Liver (tissue), 9 donors: ENCODE data around the gene CFAP299. TPM values are rescaled to one million over a fixed set of nuclear protein-coding genes. Genes with fewer than 3 reads are reported as not detected.

Source experiments
- DNase-seq: peaks from one replicate; pipeline ENCODE4 v3.0.0-alpha.2; 2017; ENCODE audit warnings: low spot score
- H3K27ac ChIP-seq, 2 donors: one replicate each; pipeline ENCODE4 v1.7.0; 2013; ENCODE audit warnings: inconsistent platforms in 2 of 2, low read length in 2 of 2, control low read depth in 1 of 2, low read depth in 1 of 2, mild to moderate bottlenecking in 1 of 2
- H3K27me3 ChIP-seq, 4 donors: one replicate each; pipeline versions ENCODE4 v1.6.1 to v1.7.0; 2013; ENCODE audit warnings: low read length in 3 of 4, inconsistent platforms in 1 of 4, mild to moderate bottlenecking in 1 of 4, moderate library complexity in 1 of 4; ENCODE audit not compliant: control insufficient read depth in 4 of 4, insufficient read depth in 4 of 4
- H3K36me3 ChIP-seq, 4 donors: one replicate each; pipeline versions ENCODE4 v1.6.1 to v1.7.0; 2013; ENCODE audit warnings: low read length in 3 of 4, mild to moderate bottlenecking in 3 of 4, low read depth in 1 of 4, moderate library complexity in 1 of 4; ENCODE audit not compliant: control insufficient read depth in 4 of 4, insufficient read depth in 3 of 4
- H3K4me1 ChIP-seq, 4 donors: one replicate each; pipeline versions ENCODE4 v1.6.1 to v1.7.0; 2013; ENCODE audit warnings: low read length in 3 of 4, mild to moderate bottlenecking in 3 of 4, moderate library complexity in 1 of 4; ENCODE audit not compliant: control insufficient read depth in 4 of 4, insufficient read depth in 4 of 4
- H3K4me3 ChIP-seq, 3 donors: one replicate each; pipeline versions ENCODE4 v1.6.1 to v1.7.0; 2013; ENCODE audit warnings: low read length in 3 of 3, control low read depth in 1 of 3, low read depth in 1 of 3, mild to moderate bottlenecking in 1 of 3
- H3K9ac ChIP-seq, 2 donors: one replicate each; pipeline ENCODE4 v1.7.0; 2013; ENCODE audit warnings: low read length in 2 of 2, mild to moderate bottlenecking in 2 of 2, moderate library complexity in 2 of 2, control low read depth in 1 of 2, low read depth in 1 of 2
- H3K9me3 ChIP-seq, 4 donors: one replicate each; pipeline versions ENCODE4 v1.6.1 to v1.7.0; 2013; ENCODE audit warnings: low read length in 3 of 4; ENCODE audit not compliant: control insufficient read depth in 4 of 4
- ATF3 ChIP-seq: IDR thresholded peaks from 2 replicates; pipeline ENCODE4 v1.6.1; 2016; ENCODE audit warnings: antibody characterized with exemption
- CTCF ChIP-seq: fragments of 150-350 bp; IDR thresholded peaks from 2 replicates; pipeline ENCODE4 v1.5.1; 2017; ENCODE audit warnings: improper control_type of control experiment, low read depth, low read length; ENCODE audit not compliant: missing input control
- EGR1 ChIP-seq, 2 donors: IDR thresholded peaks; 2 replicates each; pipeline ENCODE4 v1.6.1; 2016 to 2018; ENCODE audit warnings: antibody characterized with exemption in 2 of 2, low read depth in 2 of 2
- FOXA1 ChIP-seq: IDR thresholded peaks from 2 replicates; pipeline ENCODE4 v1.6.1; 2016; ENCODE audit warnings: antibody characterized with exemption
- FOXA2 ChIP-seq: IDR thresholded peaks from 2 replicates; pipeline ENCODE4 v1.6.1; 2016; ENCODE audit warnings: antibody characterized with exemption
- GABPA ChIP-seq, 2 donors: IDR thresholded peaks in 1 of 2; conservative IDR thresholded peaks in 1 of 2; 2 replicates each; pipeline ENCODE4 v1.6.1; 2016; ENCODE audit warnings: antibody characterized with exemption in 2 of 2, mild to moderate bottlenecking in 1 of 2, moderate library complexity in 1 of 2
- HNF4A ChIP-seq, 2 donors: conservative IDR thresholded peaks; 2 replicates each; pipeline ENCODE4 v1.6.1; 2016; ENCODE audit warnings: antibody characterized with exemption in 2 of 2, mild to moderate bottlenecking in 2 of 2
- HNF4G ChIP-seq: IDR thresholded peaks from 2 replicates; pipeline ENCODE4 v1.6.1; 2016; ENCODE audit warnings: antibody characterized with exemption
- JUND ChIP-seq, 2 donors: IDR thresholded peaks; 2 replicates each; pipeline ENCODE4 v1.6.1; 2016; ENCODE audit warnings: antibody characterized with exemption in 2 of 2
- MAX ChIP-seq: IDR thresholded peaks from 2 replicates; pipeline ENCODE4 v1.6.1; 2016; ENCODE audit warnings: antibody characterized with exemption
- NR2F2 ChIP-seq: IDR thresholded peaks from 2 replicates; pipeline ENCODE4 v1.6.1; 2016; ENCODE audit warnings: antibody characterized with exemption
- RAD21 ChIP-seq, 2 donors: IDR thresholded peaks; 2 replicates each; pipeline ENCODE4 v1.6.1; 2016; ENCODE audit warnings: antibody characterized with exemption in 2 of 2, mild to moderate bottlenecking in 2 of 2
- REST ChIP-seq: IDR thresholded peaks from 2 replicates; pipeline ENCODE4 v1.6.1; 2016; ENCODE audit warnings: antibody characterized with exemption, mild to moderate bottlenecking
- RXRA ChIP-seq, 2 donors: IDR thresholded peaks; 2 replicates each; pipeline ENCODE4 v1.6.1; 2017 to 2018; ENCODE audit warnings: antibody characterized with exemption in 2 of 2, mild to moderate bottlenecking in 1 of 2
- SP1 ChIP-seq: IDR thresholded peaks from 2 replicates; pipeline ENCODE4 v1.6.1; 2018; ENCODE audit warnings: antibody characterized with exemption, mild to moderate bottlenecking
- TAF1 ChIP-seq: conservative IDR thresholded peaks from 2 replicates; pipeline ENCODE4 v1.6.1; 2016; ENCODE audit warnings: antibody characterized with exemption, mild to moderate bottlenecking
- YY1 ChIP-seq: IDR thresholded peaks from 2 replicates; pipeline ENCODE4 v1.6.1; 2016; ENCODE audit warnings: antibody characterized with exemption, mild to moderate bottlenecking
- ZBTB33 ChIP-seq: IDR thresholded peaks from 2 replicates; pipeline ENCODE4 v1.6.1; 2016; ENCODE audit warnings: antibody characterized with exemption
- WGBS: extraction: QIAGEN DNeasy Blood & Tissue Kit; methylation state at CpG from one replicate; pipeline ENCODE4 v1.1.7; 2013; 5-methylcytosine and 5-hydroxymethylcytosine counted together
- polyA plus RNA-seq, 2 donors: library from polyadenylated mRNA; stranded (reverse) in 1 of 2; unstranded in 1 of 2; fragments of 200-250 nt in 1 of 2; fragments of >200 nt in 1 of 2; fragmentation: Nextera tagmentation in 1 of 2; extraction: Ambion mirVana in 1 of 2; gene quantifications; one replicate each; pipeline versions ENCODE4 v1.2.1 to v1.2.3, GENCODE V29; 2013 to 2015
- total RNA-seq, 2 donors: library from RNA; depleted of rRNA; stranded (reverse); fragments of >200 nt; gene quantifications; one replicate each; pipeline ENCODE4 v1.2.3, GENCODE V29; 2014
- donor health status: healthy.
- donor health status: healthy.
- donor health status: healthy.
- donor health status: healthy.
- donor health status: healthy.

The CFAP299 gene
- total and polyA plus RNA-seq, 4 donors, result not detected

GRCh38 chr4:80307183-80307735 is 28.3 kb upstream of the CFAP299 start:
- H3K36me3 ChIP-seq, result no peaks in the 10 kb centered on the region
- WGBS, result 52% methylated on average over 1 of the region's 1 CpG
- DNase-seq, result no peak
- H3K4me1 ChIP-seq, result no peaks in the 10 kb centered on the region
- H3K9ac ChIP-seq, result no peak overlapping the region
- TF ChIP-seq HNF4G (no peak), CTCF (no peak), FOXA2 (no peak), HNF4A (conservative IDR thresholded peaks at IDR 0.05) (no peak), GABPA (IDR thresholded peaks at IDR 0.05 in 1 of 2, conservative IDR thresholded peaks at IDR 0.05 in 1 of 2) (no peak), TAF1 (no peak), REST (no peak), YY1 (no peak), RAD21 (IDR thresholded peaks at IDR 0.05) (no peak), NR2F2 (no peak), FOXA1 (no peak), ATF3 (no peak), RXRA (IDR thresholded peaks at IDR 0.05) (no peak), MAX (no peak), SP1 (no peak), ZBTB33 (no peak), JUND (IDR thresholded peaks at IDR 0.05) (no peak), EGR1 (IDR thresholded peaks at IDR 0.05; ENCODE audit: low read depth in 2 of 2) (no peak)
- H3K9me3 ChIP-seq, result no peaks in the 10 kb centered on the region
- no peak overlapping the region for H3K4me3 ChIP-seq
- no peak overlapping the region for H3K27ac ChIP-seq
- peaks cover 0 to 8% (median 5%) of the 10 kb centered on the region in 4 donors for H3K27me3 ChIP-seq
